Kidney (tissue), 14 donors: Measurements from ENCODE around the gene AP2A2. TPM values are rescaled to one million over a fixed set of nuclear protein-coding genes. Genes with fewer than 3 reads are reported as not detected.
A peak's percentile ranks its signal among the peaks of the same experiment; 100 is the strongest.

ENCODE experiments used
- DNase-seq, 5 donors: peaks; one replicate each; pipeline ENCODE4 v3.0.0-alpha.2; 2013 to 2020
- FAIRE-seq: peaks from 2 replicates; lab custom pipeline; 2012; peaks lifted over from hg19 to GRCh38; lab: Jason Lieb, UNC
- H3K27ac ChIP-seq, 2 donors: one replicate each; pipeline ENCODE4 v1.7.0; 2013; ENCODE audit warnings: low read depth in 2 of 2, low read length in 2 of 2, inconsistent platforms in 1 of 2
- H3K27me3 ChIP-seq: one replicate; pipeline ENCODE4 v1.7.1; 2013; ENCODE audit warnings: low read length, inconsistent platforms; ENCODE audit not compliant: control insufficient read depth, insufficient read depth
- H3K36me3 ChIP-seq, 3 donors: one replicate each; pipeline versions ENCODE4 v1.7.0 to v1.7.1; 2013; ENCODE audit warnings: low read length in 3 of 3, control low read depth in 1 of 3, inconsistent platforms in 1 of 3; ENCODE audit not compliant: insufficient read depth in 3 of 3, control insufficient read depth in 2 of 3
- H3K4me1 ChIP-seq, 3 donors: one replicate each; pipeline versions ENCODE4 v1.7.0 to v1.7.1; 2013; ENCODE audit warnings: low read length in 3 of 3, inconsistent platforms in 1 of 3, low read depth in 1 of 3; ENCODE audit not compliant: control insufficient read depth in 2 of 3, insufficient read depth in 2 of 3
- H3K4me3 ChIP-seq, 3 donors: one replicate each; pipeline versions ENCODE4 v1.7.0 to v1.8.1; 2013; ENCODE audit warnings: low read length in 3 of 3, control low read depth in 1 of 3, inconsistent platforms in 1 of 3
- H3K9ac ChIP-seq, 3 donors: one replicate each; pipeline versions ENCODE4 v1.7.0 to v1.7.1; 2013; ENCODE audit warnings: low read length in 3 of 3, control low read depth in 1 of 3, inconsistent platforms in 1 of 3
- H3K9me3 ChIP-seq, 3 donors: one replicate each; pipeline versions ENCODE4 v1.7.0 to v1.7.1; 2013; ENCODE audit warnings: low read length in 3 of 3, control low read depth in 1 of 3, inconsistent platforms in 1 of 3; ENCODE audit not compliant: control insufficient read depth in 2 of 3, insufficient read depth in 1 of 3
- CTCF ChIP-seq: IDR thresholded peaks from 3 replicates; pipeline ENCODE4 v1.5.1; 2012; ENCODE audit warnings: mild to moderate bottlenecking, moderate library complexity, borderline replicate concordance; ENCODE audit not compliant: insufficient read depth; ENCODE audit errors: extremely low read depth
- intact Hi-C: fragments of 100-400 bp; cut with DNase I; formaldehyde crosslinking; loops from one replicate; pipeline ENCODE4 v1.11.1; 2022
- polyA plus RNA-seq: library from polyadenylated mRNA; stranded (reverse); fragments of 350-450 nt; fragmentation: Illumina TruSeq; extraction: RNeasy Lipid Tissue Mini Kit (QIAGEN cat#74804); gene quantifications from one replicate; pipeline ENCODE4 v1.2.3, GENCODE V29; 2014; ENCODE audit warnings: low read depth, low replicate concordance; ENCODE audit not compliant: insufficient read depth
- total RNA-seq: library from RNA; stranded (reverse); fragmentation: NEBNext Ultra II Directional; extraction: Animal tissue kit (Norgen Biotek cat#: 25700); gene quantifications from one replicate; pipeline ENCODE4 v1.2.1, GENCODE V29; 2021
- donor health status: control.
- donor health status: control.
- donor health status: control.
- donor health status: control.
- donor health status: control.
- donor health status: DM: yes; HTN: yes; CAD: no.
- donor health status: Normal renal cell carcinoma (clear cell type).

The AP2A2 gene
- total and polyA plus RNA-seq, 2 donors from 2014 or later: 76.5 to 144 TPM

- Histone ChIP-seq H3K36me3 (peaks cover 0 to 47% (median 25%) of the 10 kb centered on the region in 3 donors), H3K9ac (no peak overlapping the region), H3K9me3 (no peaks in the 10 kb centered on the region), H3K27me3 (no peaks in the 10 kb centered on the region), H3K4me3 (no peak overlapping the region), H3K27ac (no peak overlapping the region), H3K4me1 (peaks cover 0 to 9% (median 0%) of the 10 kb centered on the region in 3 donors)
- no peak for TF ChIP-seq CTCF
- DNase-seq (no peak), FAIRE-seq (no peak)
- intact Hi-C loops: no loop called here
These were observed 72.2 kb downstream of the AP2A2 start for GRCh38 chr11:997907-998306.

GRCh38 chr11:999009-999408, 73.3 kb downstream of the AP2A2 start:
- no peak for FAIRE-seq
- Histone ChIP-seq H3K4me1 (peaks cover 0 to 9% (median 0%) of the 10 kb centered on the region in 3 donors), H3K9ac (no peak overlapping the region), H3K4me3 (no peak overlapping the region), H3K36me3 (peaks cover 0 to 45% (median 21%) of the 10 kb centered on the region in 3 donors), H3K27ac (no peak overlapping the region), H3K27me3 (no peaks in the 10 kb centered on the region), H3K9me3 (no peaks in the 10 kb centered on the region)
- DNase-seq: no peak
- intact Hi-C loops: no loop called here
- no peak for TF ChIP-seq CTCF

- intact Hi-C loops: no loop called here
- H3K4me3 ChIP-seq: no peak overlapping the region
- H3K9me3 ChIP-seq: no peaks in the 10 kb centered on the region
- peaks cover 3 to 44% (median 20%) of the 10 kb centered on the region in 3 donors for H3K36me3 ChIP-seq
- H3K4me1 ChIP-seq: peaks cover 0 to 4% (median 0%) of the 10 kb centered on the region in 3 donors
- no peaks in the 10 kb centered on the region for H3K27me3 ChIP-seq
- FAIRE-seq (no peak), DNase-seq (peak in 4 of 5 donors; percentile 77 to 93 (median 88))
- TF ChIP-seq CTCF: no peak
- no peak overlapping the region for H3K27ac ChIP-seq
- H3K9ac ChIP-seq: no peak overlapping the region
These were observed 74.9 kb downstream of the AP2A2 start for GRCh38 chr11:1000357-1001278.
